Measurements from ENCODE around the gene SLC25A43. TPM values are rescaled to one million over a fixed set of nuclear protein-coding genes. Genes with fewer than 3 reads are reported as not detected.

SLC25A43 gene
- total RNA-seq, 2 donors from 2014 or later, result 4.7 to 6.4 TPM

DNA sequence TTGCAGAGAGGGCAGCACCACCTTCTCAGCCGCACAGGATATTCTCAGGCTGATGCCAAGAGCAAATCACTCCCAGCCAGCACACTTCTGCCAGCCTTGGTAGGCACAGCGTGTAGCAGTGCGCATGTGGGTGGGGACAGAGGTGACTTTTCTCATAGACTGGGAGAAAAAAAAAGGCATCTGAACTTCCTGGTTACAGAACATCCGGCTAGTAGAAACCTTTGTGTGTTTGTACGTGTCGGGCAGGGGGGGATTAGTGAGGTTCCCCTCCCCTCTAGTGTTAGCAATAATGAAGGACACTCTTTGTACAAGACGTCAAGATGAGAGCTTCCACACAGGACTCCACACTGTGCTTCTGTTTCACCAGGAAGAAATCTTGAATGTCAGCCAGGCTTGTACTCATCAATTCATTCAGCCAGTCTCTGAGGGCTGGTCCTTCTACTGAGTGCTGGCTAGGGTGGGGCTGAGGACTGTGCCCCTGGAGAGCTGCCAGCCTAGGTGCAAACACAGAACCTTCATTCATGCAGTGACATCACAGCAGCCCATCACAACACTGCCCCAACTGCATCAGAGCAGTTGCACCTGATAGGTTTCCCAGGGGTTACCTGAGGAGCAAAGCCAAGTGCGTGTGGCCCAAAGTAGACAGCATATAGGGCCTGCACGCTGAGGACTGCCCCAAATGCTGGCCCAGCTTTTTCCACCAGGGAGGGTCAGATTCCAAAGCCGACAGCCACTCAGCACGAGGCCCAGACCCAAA, 103.8 kb downstream of the SLC25A43 start:
- Mint-ChIP-seq H3K36me3 (no peaks in the 10 kb centered on the region), H3K27ac (no peak overlapping the region), H3K4me3 (no peak overlapping the region), H3K27me3 (peaks cover 0 to 3% of the 10 kb centered on the region in 2 donors), H3K4me1 (ENCODE audit: low read depth in 2 of 2) (peaks cover 0 to 2% of the 10 kb centered on the region in 2 donors), H3K9me3 (no peaks in the 10 kb centered on the region)
- DNase-seq (ENCODE audit: low spot score) (no peak), ATAC-seq (peak in 1 of 2 donors; percentile 40)

DNA sequence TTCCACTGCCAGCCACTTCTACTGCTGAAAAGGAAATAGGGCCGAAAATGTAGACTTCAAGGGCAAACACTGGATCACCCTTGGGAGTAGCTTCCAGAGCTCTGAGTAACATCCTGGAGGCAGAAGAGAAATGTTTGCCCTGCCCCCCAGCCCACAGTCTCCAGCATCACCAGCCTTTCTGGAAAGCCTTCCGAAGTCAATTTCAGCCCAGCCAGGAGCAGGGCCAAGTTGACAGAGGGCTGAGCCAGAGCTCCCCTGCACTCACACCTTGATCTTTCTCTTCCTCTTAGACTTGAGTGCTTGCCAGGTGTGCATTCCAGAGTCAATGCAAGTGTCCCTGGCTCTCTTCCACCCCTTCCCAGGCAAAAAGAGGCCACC, 104.3 kb downstream of the SLC25A43 start:
- Mint-ChIP-seq H3K9me3 (no peaks in the 10 kb centered on the region), H3K27me3 (peaks cover 0 to 3% of the 10 kb centered on the region in 2 donors), H3K4me1 (ENCODE audit: low read depth in 2 of 2) (peaks cover 0 to 2% of the 10 kb centered on the region in 2 donors), H3K36me3 (no peaks in the 10 kb centered on the region), H3K27ac (no peak overlapping the region), H3K4me3 (no peak overlapping the region)
- ATAC-seq (no peak), DNase-seq (ENCODE audit: low spot score) (no peak)

Other genes with a start within 250 kb of the SLC25A43 start
- 10 to 100 TPM; 27.4 to 29.0 TPM for gene PGRMC1, start 163.1 kb upstream of the SLC25A43 start, total RNA-seq
- 100 to 1,000 TPM; 352 to 473 TPM for gene SLC25A5, start 69.1 kb downstream of the SLC25A43 start, total RNA-seq
- 10 to 100 TPM; 20.8 to 24.2 TPM for gene STEEP1, start 166.1 kb downstream of the SLC25A43 start, total RNA-seq
- gene UBE2A, start 175.2 kb downstream of the SLC25A43 start, total RNA-seq, result 10 to 100 TPM; 58.3 to 60.0 TPM
- gene NKRF, start 207.1 kb downstream of the SLC25A43 start, total RNA-seq, result 10 to 100 TPM; 15.8 to 24.4 TPM

Measured in natural killer cell treated with Interleukin-12 subunit alpha and Interleukin-12 subunit beta and Interleukin-15 and Interleukin-18, amount 100 ng/mL, for 72 hours (primary cell).